Parathyroid adenoma (tissue), 2 donors: ENCODE measurements around the gene HOXC10.

Experiments used
- H2AFZ ChIP-seq: fragments of 300-600 bp; sonication (generic); one replicate; pipeline ENCODE4 v1.7.0; 2017; ENCODE audit warnings: antibody characterized with exemption, mild to moderate bottlenecking
- H3K27ac ChIP-seq: fragments of 300-600 bp; sonication (generic); one replicate; pipeline ENCODE4 v1.7.0; 2017
- H3K27me3 ChIP-seq: fragments of 300-600 bp; sonication (generic); one replicate; pipeline ENCODE4 v1.7.0; 2017; ENCODE audit warnings: low read length; ENCODE audit not compliant: control insufficient read depth, insufficient read depth
- H3K36me3 ChIP-seq: fragments of 300-600 bp; sonication (generic); one replicate; pipeline ENCODE4 v1.7.0; 2017; ENCODE audit warnings: low read length; ENCODE audit not compliant: control insufficient read depth, insufficient read depth
- H3K4me1 ChIP-seq: fragments of 300-600 bp; sonication (generic); one replicate; pipeline ENCODE4 v1.7.0; 2017; ENCODE audit warnings: control low read depth
- H3K4me2 ChIP-seq: fragments of 300-600 bp; sonication (generic); one replicate; pipeline ENCODE4 v1.7.0; 2017; ENCODE audit warnings: low read length
- H3K4me3 ChIP-seq: fragments of 300-600 bp; sonication (generic); one replicate; pipeline ENCODE4 v1.7.0; 2017; ENCODE audit warnings: low read depth, low read length
- H3K79me2 ChIP-seq: fragments of 300-600 bp; sonication (generic); one replicate; pipeline ENCODE4 v1.7.0; 2017; ENCODE audit warnings: control low read depth
- H3K9ac ChIP-seq: fragments of 300-600 bp; sonication (generic); one replicate; pipeline ENCODE4 v1.7.0; 2017; ENCODE audit warnings: mild to moderate bottlenecking
- H3K9me3 ChIP-seq: fragments of 300-600 bp; sonication (generic); one replicate; pipeline ENCODE4 v1.7.0; 2017; ENCODE audit warnings: low read length; ENCODE audit not compliant: control insufficient read depth
- TF ChIP-seq, protein P1 (sequence below): fragments of 300-600 bp; sonication (generic); IDR thresholded peaks from one replicate; pipeline ENCODE4 v1.7.0; 2017; ENCODE audit warnings: antibody characterized with exemption, mild to moderate bottlenecking
- donor health status: primary hyperparathyroidism.

HOXC10 gene

GRCh38 chr12:53973236-53974042 is 11.5 kb upstream of the HOXC10 start:
- Histone ChIP-seq H3K4me2 (no peak overlapping the region), H3K9ac (no peak overlapping the region), H3K79me2 (no peaks in the 10 kb centered on the region), H3K4me1 (no peaks in the 10 kb centered on the region), H3K4me3 (no peak overlapping the region), H3K9me3 (no peaks in the 10 kb centered on the region), H2AFZ (no peak overlapping the region), H3K27ac (no peak overlapping the region), H3K36me3 (no peaks in the 10 kb centered on the region), H3K27me3 (peaks cover 45% of the 10 kb centered on the region)
- TF ChIP-seq, protein P1, sequence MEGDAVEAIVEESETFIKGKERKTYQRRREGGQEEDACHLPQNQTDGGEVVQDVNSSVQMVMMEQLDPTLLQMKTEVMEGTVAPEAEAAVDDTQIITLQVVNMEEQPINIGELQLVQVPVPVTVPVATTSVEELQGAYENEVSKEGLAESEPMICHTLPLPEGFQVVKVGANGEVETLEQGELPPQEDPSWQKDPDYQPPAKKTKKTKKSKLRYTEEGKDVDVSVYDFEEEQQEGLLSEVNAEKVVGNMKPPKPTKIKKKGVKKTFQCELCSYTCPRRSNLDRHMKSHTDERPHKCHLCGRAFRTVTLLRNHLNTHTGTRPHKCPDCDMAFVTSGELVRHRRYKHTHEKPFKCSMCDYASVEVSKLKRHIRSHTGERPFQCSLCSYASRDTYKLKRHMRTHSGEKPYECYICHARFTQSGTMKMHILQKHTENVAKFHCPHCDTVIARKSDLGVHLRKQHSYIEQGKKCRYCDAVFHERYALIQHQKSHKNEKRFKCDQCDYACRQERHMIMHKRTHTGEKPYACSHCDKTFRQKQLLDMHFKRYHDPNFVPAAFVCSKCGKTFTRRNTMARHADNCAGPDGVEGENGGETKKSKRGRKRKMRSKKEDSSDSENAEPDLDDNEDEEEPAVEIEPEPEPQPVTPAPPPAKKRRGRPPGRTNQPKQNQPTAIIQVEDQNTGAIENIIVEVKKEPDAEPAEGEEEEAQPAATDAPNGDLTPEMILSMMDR = no peak

DNA sequence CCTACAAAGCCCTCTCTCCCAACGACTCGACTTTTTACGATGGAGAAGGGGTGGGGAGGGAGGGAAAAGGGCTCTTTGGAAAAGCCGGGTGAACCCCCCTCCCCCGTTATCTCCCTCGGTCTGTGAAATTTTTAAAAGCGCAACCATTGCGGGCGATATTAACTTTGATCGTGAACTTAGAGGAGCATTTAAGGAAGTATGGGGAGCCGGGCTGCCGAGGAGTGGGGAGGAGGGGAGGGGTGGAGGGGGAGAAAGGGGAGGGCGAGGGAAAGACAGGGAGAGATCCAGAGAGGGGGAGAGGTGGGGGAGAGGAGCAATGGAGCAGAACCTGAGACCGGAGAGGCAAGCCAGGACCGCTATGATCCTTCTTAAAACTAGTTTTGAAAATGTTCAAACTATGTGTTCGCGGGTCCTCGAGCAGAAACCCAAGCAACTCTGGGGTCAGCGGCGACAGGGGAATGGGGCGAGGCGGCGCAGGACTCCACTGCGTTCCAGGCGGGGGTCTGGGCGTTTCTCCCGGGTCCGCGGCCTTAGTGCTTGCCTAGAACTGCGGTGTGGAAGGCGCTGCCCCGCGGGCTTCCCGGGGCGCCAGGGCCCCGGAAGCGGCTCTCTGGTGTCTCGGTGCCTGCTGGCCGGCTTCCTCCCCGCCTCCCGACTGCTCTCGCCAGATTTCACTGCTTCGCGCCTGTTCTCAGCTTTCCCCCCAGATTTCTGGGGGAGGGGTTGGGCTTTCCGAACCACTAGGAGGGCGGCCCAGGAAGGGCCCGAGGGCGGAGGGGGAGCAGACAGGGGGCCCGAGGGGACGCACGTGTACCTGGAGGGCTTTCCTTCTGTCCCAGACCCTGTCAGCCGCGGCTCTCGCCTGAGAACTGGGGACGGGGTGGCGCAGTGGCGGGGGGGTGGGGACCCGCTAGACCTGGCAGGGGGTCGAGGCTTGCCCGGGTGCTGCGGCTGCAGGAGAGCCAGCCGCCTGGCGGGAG is 10.6 kb upstream of the HOXC10 start, which contains the start of gene HOTAIR:
Gene HOTAIR, minus strand, starts transcription at position 871 of the 980 bp plus-strand sequence.
- Histone ChIP-seq H3K4me1 (no peaks in the 10 kb centered on the region), H3K79me2 (no peaks in the 10 kb centered on the region), H3K27ac (no peak within 1 kb of the TSS), H3K27me3 (peaks cover 37% of the 10 kb centered on the region), H2AFZ (no peak within 1 kb of the TSS), H3K9me3 (no peaks in the 10 kb centered on the region), H3K9ac (no peak within 1 kb of the TSS), H3K36me3 (no peaks in the 10 kb centered on the region), H3K4me3 (no peak within 1 kb of the TSS), H3K4me2 (peak within 1 kb of the TSS; percentile 22)
- TF ChIP-seq, protein P1 = no peak

DNA sequence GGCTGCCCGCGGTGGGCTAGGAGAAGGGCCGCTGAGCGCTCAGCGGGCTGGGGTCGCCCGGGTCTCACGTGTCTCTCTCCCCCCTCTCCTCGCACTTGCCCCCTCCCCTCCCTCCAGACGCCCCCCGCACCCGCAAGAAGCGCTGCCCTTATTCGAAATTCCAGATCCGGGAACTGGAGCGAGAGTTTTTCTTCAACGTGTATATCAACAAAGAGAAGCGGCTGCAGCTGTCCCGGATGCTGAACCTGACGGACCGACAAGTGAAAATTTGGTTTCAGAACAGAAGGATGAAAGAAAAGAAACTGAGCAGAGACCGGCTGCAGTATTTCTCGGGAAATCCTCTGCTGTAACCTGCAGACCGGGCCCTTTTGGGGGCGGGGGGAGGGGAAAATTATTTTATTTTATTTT is 9.9 kb upstream of the HOXC10 start:
- TF ChIP-seq, protein P1 = no peak

GRCh38 chr12:53975479-53976152 is 9.3 kb upstream of the HOXC10 start:
- Histone ChIP-seq H3K4me2 (no peak overlapping the region), H3K4me1 (no peaks in the 10 kb centered on the region), H3K27me3 (peaks cover 36% of the 10 kb centered on the region), H3K4me3 (no peak overlapping the region), H3K9me3 (no peaks in the 10 kb centered on the region), H3K79me2 (no peaks in the 10 kb centered on the region), H3K27ac (no peak overlapping the region), H3K9ac (no peak overlapping the region), H3K36me3 (no peaks in the 10 kb centered on the region), H2AFZ (no peak overlapping the region)
- TF ChIP-seq, protein P1 = no peak

More for the DNA sequence above, 9.9 kb upstream of the HOXC10 start:
- H3K9me3 ChIP-seq = no peaks in the 10 kb centered on the region
- H3K4me3 ChIP-seq = no peak overlapping the region
- no peaks in the 10 kb centered on the region for H3K79me2 ChIP-seq
- H3K4me2 ChIP-seq = no peak overlapping the region
- H3K27ac ChIP-seq = no peak overlapping the region
- H3K9ac ChIP-seq = no peak overlapping the region
- no peaks in the 10 kb centered on the region for H3K36me3 ChIP-seq
- H3K27me3 ChIP-seq = peaks cover 34% of the 10 kb centered on the region
- no peaks in the 10 kb centered on the region for H3K4me1 ChIP-seq
- H2AFZ ChIP-seq = no peak overlapping the region
